IMR-90 (cell line): ENCODE data around the gene TNS2. TPM values are rescaled to one million over a fixed set of nuclear protein-coding genes. Genes with fewer than 3 reads are reported as not detected.

Experiments
- ATAC-seq: fragments of 200-7000 bp; cut with Tn5 transposase; 2 replicates; pipeline ENCODE4 v1.9.1; 2020; ENCODE audit warnings: low read depth, mild to moderate bottlenecking, moderate library complexity
- BruUV-seq: library from RNA; stranded (reverse); fragments of 400-500 nt; replicated peaks from 2 replicates; lab custom pipeline; 2021; lab: Mats Ljungman, UMichigan
- CTCF ChIA-PET: fragments of 300-600 bp; formaldehyde crosslinking; extraction: SDS; loops from one replicate; lab custom pipeline; 2021; ENCODE audit warnings: antibody characterized with exemption; lab: Yijun Ruan, JAX
- POLR2A ChIA-PET: fragments of 300-600 bp; sonication (Branson Sonifier 250); formaldehyde crosslinking; loops from one replicate; lab custom pipeline; 2022; ENCODE audit warnings: antibody characterized with exemption; ENCODE audit not compliant: unreplicated experiment; lab: Charles Lee
- DNase-seq: peaks from one replicate; pipeline ENCODE4 v3.0.0; 2013
- H2AFZ ChIP-seq: replicated peaks from 2 replicates; pipeline ENCODE3; 2013; ENCODE audit warnings: low read length, mild to moderate bottlenecking; ENCODE audit not compliant: poor library complexity
- H2AK5ac ChIP-seq: 2 replicates; pipeline ENCODE4 v1.6.1; 2013; ENCODE audit warnings: low read depth, low read length, inconsistent platforms
- H2AK9ac ChIP-seq: replicated peaks from 2 replicates; pipeline ENCODE3; 2013; ENCODE audit warnings: mild to moderate bottlenecking, low read depth, low read length, moderate library complexity; ENCODE audit not compliant: poor library complexity
- H2BK120ac ChIP-seq: 2 replicates; pipeline ENCODE4 v1.6.1; 2013; ENCODE audit warnings: low read depth, low read length, inconsistent platforms
- H2BK15ac ChIP-seq: 3 replicates; pipeline ENCODE4 v1.6.1; 2013; ENCODE audit warnings: low read depth, low read length, inconsistent platforms
- H2BK20ac ChIP-seq: 2 replicates; pipeline ENCODE4 v1.6.1; 2013; ENCODE audit warnings: low read depth, mild to moderate bottlenecking, inconsistent platforms, low read length, moderate library complexity
- H2BK5ac ChIP-seq: 2 replicates; pipeline ENCODE4 v1.6.1; 2013; ENCODE audit warnings: mild to moderate bottlenecking, low read depth, low read length, inconsistent platforms; ENCODE audit not compliant: poor library complexity, severe bottlenecking
- H3K14ac ChIP-seq: replicated peaks from 2 replicates; pipeline ENCODE4 v1.6.1; 2013; ENCODE audit warnings: low read depth, low read length, inconsistent platforms
- H3K18ac ChIP-seq: 2 replicates; pipeline ENCODE4 v1.6.1; 2013; ENCODE audit warnings: low read depth, low read length, control low read depth
- H3K23ac ChIP-seq: 2 replicates; pipeline ENCODE4 v1.6.1; 2013; ENCODE audit warnings: low read depth, low read length, inconsistent platforms
- H3K27ac ChIP-seq: 2 replicates; pipeline ENCODE4 v1.5.1; 2013; ENCODE audit warnings: mild to moderate bottlenecking, control low read depth, low read length; ENCODE audit not compliant: insufficient read depth
- H3K27me3 ChIP-seq: 2 replicates; pipeline ENCODE4 v1.6.1; 2013; ENCODE audit warnings: low read length; ENCODE audit not compliant: control insufficient read depth, insufficient read depth
- H3K36me3 ChIP-seq: 2 replicates; pipeline ENCODE4 v1.6.1; 2013; ENCODE audit warnings: low read length, mixed read lengths; ENCODE audit not compliant: control insufficient read depth, insufficient read depth
- H3K4ac ChIP-seq: 2 replicates; pipeline ENCODE4 v1.6.1; 2013; ENCODE audit warnings: low read depth, low read length, inconsistent platforms
- H3K4me1 ChIP-seq: 2 replicates; pipeline ENCODE4 v1.6.1; 2013; ENCODE audit warnings: low read length, mixed read lengths; ENCODE audit not compliant: control insufficient read depth, insufficient read depth
- H3K4me2 ChIP-seq: 2 replicates; pipeline ENCODE4 v1.6.1; 2013; ENCODE audit warnings: low read depth, mild to moderate bottlenecking, control low read depth, low read length, moderate library complexity
- H3K4me3 ChIP-seq: 2 replicates; pipeline ENCODE4 v1.5.1; 2013; ENCODE audit warnings: low read depth, mild to moderate bottlenecking, control low read depth, low read length, moderate library complexity; ENCODE audit not compliant: insufficient read depth
- H3K56ac ChIP-seq: 2 replicates; pipeline ENCODE4 v1.6.1; 2013; ENCODE audit warnings: low read length, inconsistent platforms; ENCODE audit not compliant: insufficient read depth; ENCODE audit errors: extremely low read depth
- H3K79me1 ChIP-seq, 2 experiments: 2 replicates each; pipeline ENCODE4 v1.6.1; 2013; ENCODE audit warnings: low read length in 2 of 2, inconsistent platforms in 1 of 2, low read depth in 1 of 2
- H3K9ac ChIP-seq: 2 replicates; pipeline ENCODE4 v1.6.1; 2013; ENCODE audit warnings: low read depth, low read length, control low read depth
- H3K9me1 ChIP-seq: 2 replicates; pipeline ENCODE4 v1.6.1; 2013; ENCODE audit warnings: low read length, inconsistent platforms; ENCODE audit not compliant: insufficient read depth
- H3K9me3 ChIP-seq: 2 replicates; pipeline ENCODE4 v1.6.1; 2013; ENCODE audit warnings: low read length; ENCODE audit not compliant: control insufficient read depth, insufficient read depth
- H4K20me1 ChIP-seq: 2 replicates; pipeline ENCODE4 v1.6.1; 2013; ENCODE audit warnings: low read length, inconsistent platforms; ENCODE audit not compliant: insufficient read depth
- H4K5ac ChIP-seq: 2 replicates; pipeline ENCODE4 v1.6.1; 2013; ENCODE audit warnings: mild to moderate bottlenecking, low read depth, low read length, control low read depth
- H4K8ac ChIP-seq, 2 experiments: 2 replicates each; pipeline ENCODE4 v1.6.1; 2013; ENCODE audit warnings: low read depth in 2 of 2, low read length in 2 of 2, control low read depth in 1 of 2, inconsistent platforms in 1 of 2
- H4K91ac ChIP-seq: 2 replicates; pipeline ENCODE4 v1.6.1; 2013; ENCODE audit warnings: low read depth, low read length, inconsistent platforms; ENCODE audit not compliant: insufficient read depth
- BHLHE40 ChIP-seq: fragments of 150-350 bp; IDR thresholded peaks from 2 replicates; pipeline ENCODE4 v1.6.1; 2016; ENCODE audit warnings: mild to moderate bottlenecking, low read depth, low read length
- CEBPB ChIP-seq: IDR thresholded peaks from 2 replicates; pipeline ENCODE4 v1.6.1; 2012; ENCODE audit warnings: low read depth, low read length, improper control_type of control experiment
- CHD1 ChIP-seq: IDR thresholded peaks from 2 replicates; pipeline ENCODE4 v1.6.1; 2012; ENCODE audit warnings: low read depth, low read length, improper control_type of control experiment
- FOS ChIP-seq: fragments of 150-350 bp; IDR thresholded peaks from 2 replicates; pipeline ENCODE4 v1.6.1; 2016; ENCODE audit warnings: low read depth, low read length
- MAFK ChIP-seq: IDR thresholded peaks from 2 replicates; pipeline ENCODE4 v1.6.1; 2012; ENCODE audit warnings: low read depth, low read length, improper control_type of control experiment
- MAZ ChIP-seq: IDR thresholded peaks from 2 replicates; pipeline ENCODE4 v1.6.1; 2012; ENCODE audit warnings: low read depth, mild to moderate bottlenecking, low read length, improper control_type of control experiment, moderate library complexity, borderline replicate concordance
- MXI1 ChIP-seq: IDR thresholded peaks from 2 replicates; pipeline ENCODE4 v1.6.1; 2012; ENCODE audit warnings: low read depth, mild to moderate bottlenecking, low read length, moderate library complexity, borderline replicate concordance
- NFE2L2 ChIP-seq: fragments of 150-350 bp; IDR thresholded peaks from 2 replicates; pipeline ENCODE4 v1.6.1; 2016; ENCODE audit warnings: low read depth, mild to moderate bottlenecking, low read length
- POLR2A ChIP-seq: IDR thresholded peaks from 2 replicates; pipeline ENCODE4 v1.6.1; 2012; ENCODE audit warnings: mild to moderate bottlenecking, low read depth, low read length
- RAD21 ChIP-seq: IDR thresholded peaks from 2 replicates; pipeline ENCODE4 v1.6.1; 2012; ENCODE audit warnings: low read length, improper control_type of control experiment
- RCOR1 ChIP-seq: IDR thresholded peaks from 2 replicates; pipeline ENCODE4 v1.6.1; 2012; ENCODE audit warnings: mild to moderate bottlenecking, low read length, improper control_type of control experiment; ENCODE audit not compliant: insufficient replicate concordance
- RFX5 ChIP-seq: IDR thresholded peaks from 2 replicates; pipeline ENCODE4 v1.8.0; 2012; ENCODE audit warnings: low read depth, mild to moderate bottlenecking, low read length, moderate library complexity
- SMC3 ChIP-seq: fragments of 150-350 bp; IDR thresholded peaks from 2 replicates; pipeline ENCODE4 v1.6.1; 2016; ENCODE audit warnings: low read depth, mild to moderate bottlenecking, antibody characterized with exemption, low read length, moderate library complexity
- whole genome bisulfite sequencing, 2 experiments: methylation state at CpG; one replicate each; pipeline versions ENCODE4 v1.1.5 to v1.1.7; 2013; ENCODE audit warnings: missing lambda C conversion rate in 2 of 2; ENCODE audit not compliant: insufficient read length in 1 of 2; ENCODE audit errors: extremely low coverage in 2 of 2; 5-methylcytosine and 5-hydroxymethylcytosine counted together
- dilution Hi-C: fragments of 300-500 bp; cut with HindIII; formaldehyde crosslinking; loops from one replicate; pipeline ENCODE4 v1.14.3; 2018; ENCODE audit warnings: low sequenced_read_pairs; ENCODE audit not compliant: unreplicated experiment
- in situ Hi-C: fragments of 300-500 bp; cut with MboI; formaldehyde crosslinking; loops from 3 replicates; pipeline ENCODE4 v1.14.3; 2019; ENCODE audit warnings: low sequenced_read_pairs, inconsistent platforms, mixed read lengths
- intact Hi-C: fragments of 100-400 bp; cut with micrococcal nuclease; formaldehyde crosslinking; loops from 2 replicates; pipeline ENCODE4 v1.10.0; 2022
- polyA plus RNA-seq, 3 experiments: library from polyadenylated mRNA; depleted of rRNA; stranded (reverse); fragments of >200 nt; gene quantifications; 2 replicates each; pipeline ENCODE4 v1.2.3, GENCODE V29; 2012; ENCODE audit warnings: low replicate concordance in 1 of 3
- total RNA-seq: library from RNA; depleted of rRNA; stranded (reverse); fragments of >200 nt; gene quantifications from 2 replicates; pipeline ENCODE4 v1.2.3, GENCODE V29; 2012
- TF ChIP-seq, protein P1 (sequence below): fragments of 150-350 bp; IDR thresholded peaks from 2 replicates; pipeline ENCODE4 v1.6.1; 2016; ENCODE audit warnings: low read depth, mild to moderate bottlenecking, low read length, moderate library complexity, borderline replicate concordance
- TF ChIP-seq, protein P2 (sequence below): fragments of 150-350 bp; IDR thresholded peaks from 2 replicates; pipeline ENCODE4 v1.6.1; 2017; ENCODE audit warnings: mild to moderate bottlenecking, antibody characterized with exemption, low read length, low read depth
- TF ChIP-seq, protein P3 (sequence below): conservative IDR thresholded peaks from 2 replicates; pipeline ENCODE4 v1.5.1; 2012; ENCODE audit warnings: mild to moderate bottlenecking, low read depth, low read length, improper control_type of control experiment

TNS2 gene
- total and polyA plus RNA-seq, 2 of the 4 experiments (the other 2 are of a cell fraction), result 10.4 to 67.2 TPM

DNA sequence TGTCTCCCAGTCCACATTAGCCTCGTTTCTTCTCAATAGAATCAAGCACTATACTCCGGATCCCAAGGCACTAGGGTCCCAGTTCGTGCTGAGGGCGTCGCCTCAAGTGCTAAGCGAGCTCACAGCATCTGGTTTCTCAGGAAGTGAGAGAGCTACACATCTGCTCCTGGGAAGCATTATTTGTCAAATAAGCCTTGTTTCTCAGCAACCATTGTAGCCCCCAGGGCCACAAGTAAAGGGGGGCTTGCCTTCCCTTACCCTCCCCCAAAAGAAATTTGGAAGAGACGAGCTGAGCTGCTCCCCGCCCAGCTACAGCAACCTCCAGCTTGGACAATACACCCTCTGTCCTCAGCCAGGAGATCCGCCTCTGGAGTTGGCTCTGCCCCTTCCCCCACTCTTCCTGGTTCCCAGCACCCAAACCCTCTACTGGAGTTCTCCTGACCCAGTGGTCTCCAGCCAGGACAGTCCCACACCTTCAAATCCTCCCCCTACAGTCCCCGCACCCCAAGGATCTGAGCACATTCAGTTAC is 5.7 kb upstream of the TNS2 start:
- 0 out of 2 replicates have a peak overlapping the region, but pooled peaks have one; percentile 58 for H3K23ac ChIP-seq
- H3K9me3 ChIP-seq, result no peaks in the 10 kb centered on the region
- peaks cover 12% of the 10 kb centered on the region for H3K36me3 ChIP-seq
- H2BK5ac ChIP-seq, result no peak overlapping the region
- no peak for DNase-seq
- intact Hi-C loops (no loop called here), dilution Hi-C loops (no loop called here), in situ Hi-C loops (no loop called here)
- H2AK5ac ChIP-seq, result no peak overlapping the region
- peaks cover 18% of the 10 kb centered on the region for H3K4me1 ChIP-seq
- whole genome bisulfite sequencing, 2 experiments, result 83% methylated on average over 1 of the region's 10 CpGs; no CpG with 5 or more reads in 1 of the 2 experiments
- H2AFZ ChIP-seq, result peak overlapping the region; percentile 2
- peaks cover 10 to 55% of the 10 kb centered on the region in 2 experiments for H3K79me1 ChIP-seq
- no TSS peak for BruUV-seq
- H3K9ac ChIP-seq, result no peak overlapping the region
- POLR2A ChIA-PET, result interaction anchor here (0.6 kb wide), 1 partner anchor 202 kb away, joined by 3 read pairs; no protein-coding TSS in a partner anchor
- no peaks in the 10 kb centered on the region for H3K27me3 ChIP-seq
- no peak for ATAC-seq
- H4K91ac ChIP-seq, result no peak overlapping the region
- peaks cover 6% of the 10 kb centered on the region; the same call in 1 of the 2 replicates for H4K20me1 ChIP-seq
- H4K8ac ChIP-seq, result no peak overlapping the region
- no peak overlapping the region for H2BK15ac ChIP-seq
- H2BK20ac ChIP-seq, result no peak overlapping the region
- H2AK9ac ChIP-seq, result peak overlapping the region; percentile 68
- no peak overlapping the region for H3K56ac ChIP-seq
- CTCF ChIA-PET, result no interaction called here
- H3K4ac ChIP-seq, result no peak overlapping the region; the same call in 1 of the 2 replicates
- H2BK120ac ChIP-seq, result no peak overlapping the region
- no peak overlapping the region for H3K27ac ChIP-seq
- no peak overlapping the region for H3K4me2 ChIP-seq
- no peak overlapping the region for H3K18ac ChIP-seq
- TF ChIP-seq CHD1 (no peak), RFX5 (no peak), BHLHE40 (no peak), FOS (no peak), MAFK (no peak), MAZ (no peak), POLR2A (no peak), NFE2L2 (no peak), RAD21 (no peak), CEBPB (no peak), SMC3 (no peak), MXI1 (no peak), RCOR1 (no peak)
- TF ChIP-seq, protein P1, sequence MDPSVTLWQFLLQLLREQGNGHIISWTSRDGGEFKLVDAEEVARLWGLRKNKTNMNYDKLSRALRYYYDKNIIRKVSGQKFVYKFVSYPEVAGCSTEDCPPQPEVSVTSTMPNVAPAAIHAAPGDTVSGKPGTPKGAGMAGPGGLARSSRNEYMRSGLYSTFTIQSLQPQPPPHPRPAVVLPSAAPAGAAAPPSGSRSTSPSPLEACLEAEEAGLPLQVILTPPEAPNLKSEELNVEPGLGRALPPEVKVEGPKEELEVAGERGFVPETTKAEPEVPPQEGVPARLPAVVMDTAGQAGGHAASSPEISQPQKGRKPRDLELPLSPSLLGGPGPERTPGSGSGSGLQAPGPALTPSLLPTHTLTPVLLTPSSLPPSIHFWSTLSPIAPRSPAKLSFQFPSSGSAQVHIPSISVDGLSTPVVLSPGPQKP, result no peak
- TF ChIP-seq, protein P2, sequence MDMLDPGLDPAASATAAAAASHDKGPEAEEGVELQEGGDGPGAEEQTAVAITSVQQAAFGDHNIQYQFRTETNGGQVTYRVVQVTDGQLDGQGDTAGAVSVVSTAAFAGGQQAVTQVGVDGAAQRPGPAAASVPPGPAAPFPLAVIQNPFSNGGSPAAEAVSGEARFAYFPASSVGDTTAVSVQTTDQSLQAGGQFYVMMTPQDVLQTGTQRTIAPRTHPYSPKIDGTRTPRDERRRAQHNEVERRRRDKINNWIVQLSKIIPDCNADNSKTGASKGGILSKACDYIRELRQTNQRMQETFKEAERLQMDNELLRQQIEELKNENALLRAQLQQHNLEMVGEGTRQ, result no peak
- TF ChIP-seq, protein P3, sequence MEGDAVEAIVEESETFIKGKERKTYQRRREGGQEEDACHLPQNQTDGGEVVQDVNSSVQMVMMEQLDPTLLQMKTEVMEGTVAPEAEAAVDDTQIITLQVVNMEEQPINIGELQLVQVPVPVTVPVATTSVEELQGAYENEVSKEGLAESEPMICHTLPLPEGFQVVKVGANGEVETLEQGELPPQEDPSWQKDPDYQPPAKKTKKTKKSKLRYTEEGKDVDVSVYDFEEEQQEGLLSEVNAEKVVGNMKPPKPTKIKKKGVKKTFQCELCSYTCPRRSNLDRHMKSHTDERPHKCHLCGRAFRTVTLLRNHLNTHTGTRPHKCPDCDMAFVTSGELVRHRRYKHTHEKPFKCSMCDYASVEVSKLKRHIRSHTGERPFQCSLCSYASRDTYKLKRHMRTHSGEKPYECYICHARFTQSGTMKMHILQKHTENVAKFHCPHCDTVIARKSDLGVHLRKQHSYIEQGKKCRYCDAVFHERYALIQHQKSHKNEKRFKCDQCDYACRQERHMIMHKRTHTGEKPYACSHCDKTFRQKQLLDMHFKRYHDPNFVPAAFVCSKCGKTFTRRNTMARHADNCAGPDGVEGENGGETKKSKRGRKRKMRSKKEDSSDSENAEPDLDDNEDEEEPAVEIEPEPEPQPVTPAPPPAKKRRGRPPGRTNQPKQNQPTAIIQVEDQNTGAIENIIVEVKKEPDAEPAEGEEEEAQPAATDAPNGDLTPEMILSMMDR, result no peak
- no peak overlapping the region for H3K4me3 ChIP-seq
- no peak overlapping the region for H3K14ac ChIP-seq
- peaks cover 19% of the 10 kb centered on the region for H3K9me1 ChIP-seq
- no peak overlapping the region for H4K5ac ChIP-seq
